ENCODE data around the gene SLC46A2. TPM values are rescaled to one million over a fixed set of nuclear protein-coding genes. Genes with fewer than 3 reads are reported as not detected.

The SLC46A2 gene
- polyA plus RNA-seq, 1 donor from 2014 or later: not detected

GRCh38 chr9:112884101-112884500, 6.6 kb downstream of the SLC46A2 start:
- TF ChIP-seq EP300 (conservative IDR thresholded peaks at IDR 0.05; ENCODE audit: poor library complexity, severe bottlenecking) (no peak), MXI1 (conservative IDR thresholded peaks at IDR 0.05; ENCODE audit: poor library complexity, severe bottlenecking) (no peak), TAF1 (IDR thresholded peaks at IDR 0.05; ENCODE audit: low read depth) (no peak), POLR2AphosphoS5 (IDR thresholded peaks at IDR 0.05) (no peak)
- TF ChIP-seq, protein P1, sequence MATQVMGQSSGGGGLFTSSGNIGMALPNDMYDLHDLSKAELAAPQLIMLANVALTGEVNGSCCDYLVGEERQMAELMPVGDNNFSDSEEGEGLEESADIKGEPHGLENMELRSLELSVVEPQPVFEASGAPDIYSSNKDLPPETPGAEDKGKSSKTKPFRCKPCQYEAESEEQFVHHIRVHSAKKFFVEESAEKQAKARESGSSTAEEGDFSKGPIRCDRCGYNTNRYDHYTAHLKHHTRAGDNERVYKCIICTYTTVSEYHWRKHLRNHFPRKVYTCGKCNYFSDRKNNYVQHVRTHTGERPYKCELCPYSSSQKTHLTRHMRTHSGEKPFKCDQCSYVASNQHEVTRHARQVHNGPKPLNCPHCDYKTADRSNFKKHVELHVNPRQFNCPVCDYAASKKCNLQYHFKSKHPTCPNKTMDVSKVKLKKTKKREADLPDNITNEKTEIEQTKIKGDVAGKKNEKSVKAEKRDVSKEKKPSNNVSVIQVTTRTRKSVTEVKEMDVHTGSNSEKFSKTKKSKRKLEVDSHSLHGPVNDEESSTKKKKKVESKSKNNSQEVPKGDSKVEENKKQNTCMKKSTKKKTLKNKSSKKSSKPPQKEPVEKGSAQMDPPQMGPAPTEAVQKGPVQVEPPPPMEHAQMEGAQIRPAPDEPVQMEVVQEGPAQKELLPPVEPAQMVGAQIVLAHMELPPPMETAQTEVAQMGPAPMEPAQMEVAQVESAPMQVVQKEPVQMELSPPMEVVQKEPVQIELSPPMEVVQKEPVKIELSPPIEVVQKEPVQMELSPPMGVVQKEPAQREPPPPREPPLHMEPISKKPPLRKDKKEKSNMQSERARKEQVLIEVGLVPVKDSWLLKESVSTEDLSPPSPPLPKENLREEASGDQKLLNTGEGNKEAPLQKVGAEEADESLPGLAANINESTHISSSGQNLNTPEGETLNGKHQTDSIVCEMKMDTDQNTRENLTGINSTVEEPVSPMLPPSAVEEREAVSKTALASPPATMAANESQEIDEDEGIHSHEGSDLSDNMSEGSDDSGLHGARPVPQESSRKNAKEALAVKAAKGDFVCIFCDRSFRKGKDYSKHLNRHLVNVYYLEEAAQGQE (IDR thresholded peaks at IDR 0.05; ENCODE audit: borderline replicate concordance): no peak
- Histone ChIP-seq H4K20me1 (ENCODE audit: insufficient read depth) (no peaks in the 10 kb centered on the region), H3K9ac (ENCODE audit: low read length) (no peak overlapping the region), H3K27me3 (ENCODE audit: insufficient read depth, low read depth, low read length) (no peaks in the 10 kb centered on the region), H3K79me2 (replicated peaks; ENCODE audit: insufficient read depth, low read length) (no peaks in the 10 kb centered on the region), H3K9me3 (ENCODE audit: low read length) (no peaks in the 10 kb centered on the region), H2AFZ (ENCODE audit: low read depth, low read length) (no peak overlapping the region), H3F3A (ENCODE audit: insufficient read depth, low read length, poor library complexity, severe bottlenecking) (no peaks in the 10 kb centered on the region), H3K4me3 (ENCODE audit: low read length) (no peak overlapping the region), H3K27ac (ENCODE audit: low read length) (no peak overlapping the region), H3K4me2 (ENCODE audit: low read length) (no peak overlapping the region), H3K9me2 (ENCODE audit: insufficient read depth, low read length) (no peaks in the 10 kb centered on the region), H3K36me3 (ENCODE audit: insufficient read depth, low read length) (no peaks in the 10 kb centered on the region)

DNA sequence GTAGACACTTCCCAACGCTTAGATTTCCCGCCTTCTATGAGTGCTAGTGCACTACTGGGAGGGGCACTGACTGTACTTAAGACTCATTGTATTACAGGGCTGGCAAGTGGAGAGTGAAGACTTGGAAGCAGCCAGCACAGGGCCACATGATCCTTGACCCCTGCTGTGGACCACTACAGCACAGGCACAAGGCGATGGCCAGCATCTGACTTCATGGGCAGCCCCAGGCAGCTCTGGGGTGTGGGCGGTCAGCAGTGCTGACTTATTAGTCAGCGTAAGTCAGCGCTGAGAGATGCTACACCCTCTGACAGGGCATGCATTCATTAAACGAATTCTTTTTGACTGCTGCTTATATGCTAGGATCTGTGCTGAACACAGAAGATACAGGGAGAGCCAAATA, 9.3 kb downstream of the SLC46A2 start:
- Histone ChIP-seq H3K9ac (ENCODE audit: low read length) (no peak overlapping the region), H3K79me2 (replicated peaks; ENCODE audit: insufficient read depth, low read length) (no peaks in the 10 kb centered on the region), H4K20me1 (ENCODE audit: insufficient read depth) (no peaks in the 10 kb centered on the region), H3K27ac (ENCODE audit: low read length) (no peak overlapping the region), H3K27me3 (ENCODE audit: insufficient read depth, low read depth, low read length) (no peaks in the 10 kb centered on the region), H3K9me3 (ENCODE audit: low read length) (no peaks in the 10 kb centered on the region), H3K36me3 (ENCODE audit: insufficient read depth, low read length) (peaks cover 4% of the 10 kb centered on the region), H3K4me2 (ENCODE audit: low read length) (no peak overlapping the region), H2AFZ (ENCODE audit: low read depth, low read length) (no peak overlapping the region), H3K9me2 (ENCODE audit: insufficient read depth, low read length) (no peaks in the 10 kb centered on the region), H3F3A (ENCODE audit: insufficient read depth, low read length, poor library complexity, severe bottlenecking) (no peaks in the 10 kb centered on the region), H3K4me3 (ENCODE audit: low read length) (no peak overlapping the region)
- TF ChIP-seq SMC3 (conservative IDR thresholded peaks at IDR 0.05; ENCODE audit: poor library complexity) (no peak), TAF1 (IDR thresholded peaks at IDR 0.05; ENCODE audit: low read depth) (no peak), POLR2AphosphoS5 (IDR thresholded peaks at IDR 0.05) (no peak), EZH2 (IDR thresholded peaks at IDR 0.05; ENCODE audit: borderline replicate concordance, insufficient read depth, low read length, poor library complexity, severe bottlenecking) (no peak), EP300 (conservative IDR thresholded peaks at IDR 0.05; ENCODE audit: poor library complexity, severe bottlenecking) (no peak), RAD21 (conservative IDR thresholded peaks at IDR 0.05) (no peak), CTCF (IDR thresholded peaks at IDR 0.05; ENCODE audit: poor library complexity, severe bottlenecking) (no peak), MXI1 (conservative IDR thresholded peaks at IDR 0.05; ENCODE audit: poor library complexity, severe bottlenecking) (no peak)
- TF ChIP-seq, protein P1 (IDR thresholded peaks at IDR 0.05; ENCODE audit: borderline replicate concordance): no peak

Measured in neural cell (in vitro differentiated cells).